CD4-positive, alpha-beta T cell treated with Interleukin-2 at 100 ng/mL for 4 hours (primary cell): ENCODE results near the gene UBE4A.
A peak's percentile ranks its signal among the peaks of the same experiment; 100 is the strongest.

Experiments
- DNase-seq: peaks from one replicate; pipeline ENCODE4 v3.0.0-alpha.2; 2020; ENCODE audit warnings: low spot score

UBE4A gene

GRCh38 chr11:118437208-118438125 lies 78.1 kb downstream of the UBE4A start:
- DNase-seq, result peak; percentile 36

- peak; percentile 40 for DNase-seq
Measured at GRCh38 chr11:118438314-118438931, 79.0 kb downstream of the UBE4A start.

GRCh38 chr11:118439646-118440045 lies 80.2 kb downstream of the UBE4A start:
- DNase-seq, result no peak

- no peak for DNase-seq
Measured at GRCh38 chr11:118441770-118442275, 82.4 kb downstream of the UBE4A start.

- DNase-seq, result no peak
Measured at GRCh38 chr11:118442301-118442700, 82.9 kb downstream of the UBE4A start.

- no peak for DNase-seq
Measured at GRCh38 chr11:118442908-118443589, 83.6 kb downstream of the UBE4A start.

GRCh38 chr11:118443590-118444218 lies 84.3 kb downstream of the UBE4A start:
- DNase-seq, result peak; percentile 34

GRCh38 chr11:118447423-118447822 lies 88.0 kb downstream of the UBE4A start:
- no peak for DNase-seq

GRCh38 chr11:118448294-118448693 lies 88.9 kb downstream of the UBE4A start:
- DNase-seq, result no peak
